ENCODE results near the gene PHLPP1. TPM values are rescaled to one million over a fixed set of nuclear protein-coding genes. Genes with fewer than 3 reads are reported as not detected.

The PHLPP1 gene
- total RNA-seq, 1 donor from 2014 or later: 13.3 TPM

GRCh38 chr18:62933261-62933887 lies 218.0 kb downstream of the PHLPP1 start:
- peaks cover 3% of the 10 kb centered on the region for H3K4me1 Mint-ChIP-seq (ENCODE audit: low read depth, unreplicated experiment)
- Histone ChIP-seq H3K36me3 (ENCODE audit: insufficient read depth, low read length) (no peaks in the 10 kb centered on the region), H4K20me1 (ENCODE audit: insufficient read depth, low read length) (no peaks in the 10 kb centered on the region), H3K4me3 (ENCODE audit: insufficient read depth, low read depth, low read length) (no peak overlapping the region), H2AFZ (ENCODE audit: low read depth, low read length) (no peak overlapping the region), H3K9ac (ENCODE audit: low read length) (no peak overlapping the region), H3K27ac (ENCODE audit: low read depth, low read length) (no peak overlapping the region), H3K79me2 (ENCODE audit: insufficient read depth, low read length) (no peaks in the 10 kb centered on the region), H3K4me1 (ENCODE audit: insufficient read depth, low read length) (no peaks in the 10 kb centered on the region), H3K27me3 (ENCODE audit: insufficient read depth, low read length) (no peaks in the 10 kb centered on the region), H3K4me2 (ENCODE audit: low read length) (no peak overlapping the region), H3K9me3 (ENCODE audit: insufficient read depth, low read depth, low read length) (no peaks in the 10 kb centered on the region)
- TF ChIP-seq EZH2 (IDR thresholded peaks at IDR 0.05; ENCODE audit: insufficient read depth, low read length): no peak
- TF ChIP-seq CTCF (IDR thresholded peaks at IDR 0.05; ENCODE audit: insufficient read depth, low read depth, low read length): no peak
- FAIRE-seq (no peak), DNase-seq (ENCODE audit: low read depth) (no peak)
- peaks cover 10% of the 10 kb centered on the region for H3K9me3 Mint-ChIP-seq (ENCODE audit: unreplicated experiment)
- H3K4me3 Mint-ChIP-seq (ENCODE audit: unreplicated experiment): no peak overlapping the region
- peaks cover 16% of the 10 kb centered on the region for H3K36me3 Mint-ChIP-seq (ENCODE audit: low read depth, unreplicated experiment)
- H3K27me3 Mint-ChIP-seq (ENCODE audit: low read depth, unreplicated experiment): no peaks in the 10 kb centered on the region
- no peak overlapping the region for H3K27ac Mint-ChIP-seq (ENCODE audit: unreplicated experiment)

- Mint-ChIP-seq H3K36me3 (ENCODE audit: low read depth, unreplicated experiment) (peaks cover 14% of the 10 kb centered on the region), H3K27me3 (ENCODE audit: low read depth, unreplicated experiment) (no peaks in the 10 kb centered on the region), H3K4me3 (ENCODE audit: unreplicated experiment) (no peak overlapping the region), H3K9me3 (ENCODE audit: unreplicated experiment) (peaks cover 10% of the 10 kb centered on the region), H3K27ac (ENCODE audit: unreplicated experiment) (no peak overlapping the region), H3K4me1 (ENCODE audit: low read depth, unreplicated experiment) (peaks cover 6% of the 10 kb centered on the region)
- Histone ChIP-seq H3K4me3 (ENCODE audit: insufficient read depth, low read depth, low read length) (no peak overlapping the region), H3K27me3 (ENCODE audit: insufficient read depth, low read length) (no peaks in the 10 kb centered on the region), H4K20me1 (ENCODE audit: insufficient read depth, low read length) (no peaks in the 10 kb centered on the region), H3K9ac (ENCODE audit: low read length) (no peak overlapping the region), H3K4me2 (ENCODE audit: low read length) (no peak overlapping the region), H3K79me2 (ENCODE audit: insufficient read depth, low read length) (no peaks in the 10 kb centered on the region), H3K27ac (ENCODE audit: low read depth, low read length) (no peak overlapping the region), H3K4me1 (ENCODE audit: insufficient read depth, low read length) (no peaks in the 10 kb centered on the region), H3K36me3 (ENCODE audit: insufficient read depth, low read length) (no peaks in the 10 kb centered on the region), H3K9me3 (ENCODE audit: insufficient read depth, low read depth, low read length) (no peaks in the 10 kb centered on the region), H2AFZ (ENCODE audit: low read depth, low read length) (no peak overlapping the region)
- FAIRE-seq (no peak), DNase-seq (ENCODE audit: low read depth) (no peak)
- TF ChIP-seq EZH2 (IDR thresholded peaks at IDR 0.05; ENCODE audit: insufficient read depth, low read length) (no peak), CTCF (IDR thresholded peaks at IDR 0.05; ENCODE audit: insufficient read depth, low read depth, low read length) (no peak)
These were observed 220.7 kb downstream of the PHLPP1 start for GRCh38 chr18:62935994-62936393.

GRCh38 chr18:62937065-62937464 lies 221.7 kb downstream of the PHLPP1 start:
- no peaks in the 10 kb centered on the region for H3K79me2 ChIP-seq (ENCODE audit: insufficient read depth, low read length)
- no peak overlapping the region for H3K27ac ChIP-seq (ENCODE audit: low read depth, low read length)
- no peak overlapping the region for H3K9ac ChIP-seq (ENCODE audit: low read length)
- H4K20me1 ChIP-seq (ENCODE audit: insufficient read depth, low read length): no peaks in the 10 kb centered on the region
- no peak overlapping the region for H3K4me3 ChIP-seq (ENCODE audit: insufficient read depth, low read depth, low read length)
- FAIRE-seq (no peak), DNase-seq (ENCODE audit: low read depth) (no peak)
- H3K9me3 ChIP-seq (ENCODE audit: insufficient read depth, low read depth, low read length): no peaks in the 10 kb centered on the region
- Mint-ChIP-seq H3K9me3 (ENCODE audit: unreplicated experiment) (peaks cover 9% of the 10 kb centered on the region), H3K27me3 (ENCODE audit: low read depth, unreplicated experiment) (no peaks in the 10 kb centered on the region), H3K4me1 (ENCODE audit: low read depth, unreplicated experiment) (peaks cover 6% of the 10 kb centered on the region), H3K27ac (ENCODE audit: unreplicated experiment) (no peak overlapping the region), H3K36me3 (ENCODE audit: low read depth, unreplicated experiment) (peaks cover 10% of the 10 kb centered on the region), H3K4me3 (ENCODE audit: unreplicated experiment) (no peak overlapping the region)
- no peaks in the 10 kb centered on the region for H3K27me3 ChIP-seq (ENCODE audit: insufficient read depth, low read length)
- no peaks in the 10 kb centered on the region for H3K4me1 ChIP-seq (ENCODE audit: insufficient read depth, low read length)
- TF ChIP-seq CTCF (IDR thresholded peaks at IDR 0.05; ENCODE audit: insufficient read depth, low read depth, low read length): no peak
- TF ChIP-seq EZH2 (IDR thresholded peaks at IDR 0.05; ENCODE audit: insufficient read depth, low read length): no peak
- H2AFZ ChIP-seq (ENCODE audit: low read depth, low read length): no peak overlapping the region
- no peaks in the 10 kb centered on the region for H3K36me3 ChIP-seq (ENCODE audit: insufficient read depth, low read length)
- H3K4me2 ChIP-seq (ENCODE audit: low read length): no peak overlapping the region

Data from astrocyte (in vitro differentiated cells and primary cell).